Left hindlimb (tissue), 1 donor: Measurements from ENCODE around the gene C19orf73.
"Not testable (repeated sequence)": the region's sequence is repeated elsewhere in the genome, so short reads cannot be mapped to it uniquely, and the experiment has no call there.

Source experiments
- DNase-seq: peaks from one replicate; pipeline ENCODE4 v3.0.0-alpha.2; 2018

The C19orf73 gene

DNA sequence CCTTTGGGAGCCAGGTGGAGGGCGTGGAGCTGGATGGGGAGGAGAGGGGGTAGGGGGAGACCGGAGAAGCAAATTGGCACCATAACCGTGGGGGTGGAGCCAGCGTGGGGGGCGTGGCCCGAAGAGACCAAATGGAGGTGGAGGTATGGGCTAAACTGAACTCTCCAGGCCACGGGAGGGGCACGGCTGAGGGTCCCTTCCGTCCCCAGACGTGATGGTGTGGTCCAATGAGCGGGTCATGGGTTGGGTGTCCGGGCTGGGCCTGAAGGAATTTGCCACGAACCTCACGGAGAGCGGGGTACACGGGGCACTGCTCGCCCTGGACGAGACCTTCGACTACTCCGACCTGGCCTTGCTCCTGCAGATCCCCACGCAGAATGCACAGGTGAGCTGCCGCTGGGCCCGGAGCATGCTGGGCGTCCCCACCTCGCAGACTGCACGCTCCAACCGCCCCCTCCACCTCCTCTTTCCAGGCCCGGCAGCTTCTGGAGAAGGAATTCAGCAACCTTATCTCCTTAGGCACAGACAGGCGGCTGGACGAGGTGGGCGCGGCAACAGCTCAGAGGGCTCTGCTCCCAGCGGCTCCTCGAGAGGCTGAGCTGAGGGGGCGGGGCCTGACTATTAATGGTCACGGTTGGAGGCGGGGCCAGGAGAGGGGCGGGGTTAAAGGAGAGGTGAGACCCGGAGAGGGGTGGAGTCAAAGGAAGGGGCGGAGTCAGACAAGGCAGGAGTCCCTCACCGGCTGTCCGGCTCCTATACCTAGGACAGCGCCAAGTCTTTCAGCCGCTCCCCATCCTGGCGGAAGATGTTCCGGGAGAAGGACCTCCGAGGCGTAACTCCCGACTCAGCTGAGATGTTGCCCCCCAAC lies 30.1 kb upstream of the C19orf73 start:
- peak; percentile 97 for DNase-seq

DNA sequence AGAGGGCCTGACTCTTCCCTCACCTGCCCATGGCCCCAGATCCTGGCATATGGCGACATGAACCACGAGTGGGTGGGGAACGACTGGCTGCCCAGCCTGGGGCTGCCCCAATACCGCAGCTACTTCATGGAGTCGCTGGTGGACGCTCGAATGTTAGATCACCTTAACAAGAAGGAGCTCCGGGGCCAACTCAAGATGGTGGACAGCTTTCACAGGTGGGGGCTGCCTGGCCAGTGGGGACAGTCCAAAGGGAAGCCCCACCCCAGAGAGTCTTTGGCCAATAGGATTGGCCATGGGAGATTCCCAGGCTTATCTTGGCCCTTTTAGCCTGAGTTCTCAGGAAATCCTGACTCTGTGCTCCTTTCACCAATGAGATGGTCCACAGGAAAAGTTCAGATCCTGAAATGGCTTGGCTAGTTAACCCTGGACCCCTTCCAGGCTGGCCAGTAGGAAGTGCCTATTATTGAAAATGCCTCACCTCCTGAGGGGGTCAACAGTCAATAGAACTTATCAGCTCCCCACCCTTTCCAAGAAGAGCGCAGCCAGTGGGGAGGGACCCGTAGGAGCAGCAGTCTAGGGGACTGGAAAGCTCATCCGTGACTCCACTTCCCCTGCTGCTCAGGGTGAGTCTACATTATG lies 29.2 kb upstream of the C19orf73 start:
- no peak for DNase-seq

DNA sequence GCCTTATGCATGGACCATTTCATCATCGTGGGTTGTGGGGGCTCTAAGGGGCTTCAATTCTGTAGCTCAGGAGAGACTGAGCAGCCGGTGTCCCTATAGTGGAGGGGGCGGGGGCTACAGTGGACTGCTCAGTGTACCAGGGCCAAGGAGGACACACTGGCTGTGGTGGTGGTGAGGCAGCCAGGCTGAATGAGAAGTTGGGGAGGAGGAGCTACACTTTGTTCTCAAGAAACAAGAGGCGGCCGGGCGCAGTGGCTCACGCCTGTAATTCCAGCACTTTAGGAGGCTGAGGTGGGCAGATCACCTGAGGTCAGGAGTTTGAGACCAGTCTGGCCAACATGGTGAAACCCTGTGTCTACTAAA lies 27.4 kb upstream of the C19orf73 start:
- not testable (repeated sequence) for DNase-seq

DNA sequence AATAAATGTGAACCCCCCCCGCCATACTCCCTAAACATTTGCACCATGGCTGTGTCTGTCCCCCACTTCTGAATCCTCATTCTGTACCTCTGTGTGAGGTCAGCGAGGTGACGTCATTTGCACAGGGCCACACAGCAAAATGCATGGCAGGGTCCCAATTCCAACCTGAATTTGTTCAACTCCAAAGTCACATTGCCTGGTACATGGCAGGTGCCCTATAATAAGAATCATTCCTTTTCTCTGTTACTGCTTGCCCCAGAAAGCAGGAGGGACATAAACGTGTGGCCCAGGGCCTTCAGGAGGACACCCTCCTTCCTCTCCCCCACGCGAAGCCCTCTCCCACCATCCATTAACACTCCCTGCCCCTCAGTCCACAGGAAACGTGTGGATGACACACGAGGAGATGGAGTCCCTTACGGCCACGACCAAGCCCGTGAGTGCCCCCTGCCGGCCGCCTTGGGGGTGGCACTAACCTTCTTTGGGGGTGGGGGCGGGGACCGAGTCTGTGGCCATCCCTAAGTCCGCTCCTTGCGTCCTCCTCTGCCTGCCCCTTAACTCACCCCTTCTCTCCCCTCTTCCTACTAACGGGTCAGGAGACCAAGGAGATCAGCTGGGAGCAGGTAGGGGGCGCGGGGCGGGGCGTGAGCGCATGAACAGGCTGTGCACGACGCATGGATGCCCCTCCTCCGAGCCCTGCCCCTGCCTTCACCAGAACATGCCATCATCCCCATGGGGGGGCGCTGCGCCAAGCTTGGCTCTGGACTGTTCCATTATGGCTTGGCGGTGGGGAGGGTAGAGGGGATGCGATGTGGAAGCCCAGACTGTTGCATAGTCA lies 26.8 kb upstream of the C19orf73 start:
- peak; percentile 85 for DNase-seq

DNA sequence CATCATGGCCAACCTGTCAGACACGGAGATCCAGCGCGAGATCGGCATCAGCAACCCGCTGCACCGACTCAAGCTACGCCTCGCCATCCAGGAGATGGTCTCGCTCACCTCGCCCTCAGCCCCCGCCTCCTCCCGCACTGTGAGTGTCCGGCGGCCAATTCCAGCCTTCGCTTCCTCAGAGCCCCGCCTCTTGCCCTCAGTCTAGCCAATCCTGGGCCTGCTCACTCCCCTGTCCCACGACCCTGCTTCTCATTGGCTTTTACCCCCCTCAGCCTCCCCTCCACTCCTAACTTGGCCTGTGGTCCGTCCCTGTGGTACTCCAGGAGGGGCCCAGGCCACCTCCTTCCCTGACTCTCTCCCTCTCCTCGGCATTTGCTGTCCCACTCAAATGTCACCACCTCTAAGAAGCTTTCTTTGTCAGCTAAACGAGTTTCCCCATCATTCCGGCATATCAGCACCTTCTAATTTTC lies 24.0 kb upstream of the C19orf73 start:
- DNase-seq: peak; percentile 92

DNA sequence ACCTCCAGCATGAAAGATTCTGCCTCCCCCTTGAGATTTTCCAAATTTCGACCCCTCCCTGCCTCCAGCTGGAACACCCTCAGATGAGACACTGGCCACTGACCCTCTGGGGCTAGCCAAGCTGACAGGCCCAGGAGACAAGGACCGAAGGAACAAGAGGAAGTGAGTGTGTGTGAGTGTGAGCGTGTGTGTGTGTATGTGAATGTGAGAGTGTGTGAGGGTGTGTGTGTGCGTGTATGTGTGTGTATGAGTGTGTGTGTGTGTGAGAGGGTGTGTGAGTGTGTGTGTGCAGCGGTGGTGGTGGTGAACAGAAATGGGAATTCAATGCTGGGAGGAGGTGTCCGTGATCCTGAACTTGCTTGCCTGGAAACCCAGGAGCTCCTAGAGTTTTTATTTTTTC lies 22.4 kb upstream of the C19orf73 start:
- DNase-seq: no peak

DNA sequence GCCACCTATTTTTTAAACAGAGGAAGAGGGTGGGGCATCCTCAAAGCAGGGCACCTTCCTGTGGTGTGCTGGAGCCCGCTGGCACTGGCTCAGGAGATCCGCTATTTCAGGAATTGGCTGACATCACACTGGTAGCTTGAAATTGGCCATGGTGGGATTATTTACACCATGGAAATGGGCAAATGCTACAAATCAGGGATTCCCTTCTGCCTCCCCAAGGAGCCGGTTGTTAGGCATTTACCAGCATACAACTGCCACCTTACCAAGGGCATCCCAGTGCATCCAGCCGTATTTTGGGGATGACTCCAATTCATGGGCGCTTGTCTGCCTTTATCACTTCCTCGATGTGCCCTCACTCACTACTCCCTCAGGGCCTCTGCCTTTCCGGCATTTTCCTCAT lies 22.0 kb upstream of the C19orf73 start:
- no peak for DNase-seq

DNA sequence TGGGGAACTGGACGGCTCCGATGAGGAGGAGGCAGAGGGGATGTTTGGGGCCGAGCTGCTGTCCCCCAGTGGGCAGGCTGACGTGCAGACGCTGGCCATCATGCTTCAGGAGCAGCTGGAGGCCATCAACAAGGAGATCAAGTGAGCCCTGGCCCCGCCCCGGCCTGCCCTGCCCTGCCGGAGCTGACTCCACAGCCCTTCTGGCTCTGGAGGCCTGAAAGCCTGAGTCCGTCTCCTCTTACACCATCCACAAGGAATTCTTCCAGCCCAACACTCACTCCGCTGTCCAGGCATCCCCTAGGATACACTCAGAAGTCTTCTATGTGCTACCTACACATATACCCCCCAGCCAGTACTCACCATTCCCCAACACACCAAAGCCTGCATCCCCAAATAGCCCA lies 17.8 kb upstream of the C19orf73 start:
- peak; percentile 32 for DNase-seq

DNA sequence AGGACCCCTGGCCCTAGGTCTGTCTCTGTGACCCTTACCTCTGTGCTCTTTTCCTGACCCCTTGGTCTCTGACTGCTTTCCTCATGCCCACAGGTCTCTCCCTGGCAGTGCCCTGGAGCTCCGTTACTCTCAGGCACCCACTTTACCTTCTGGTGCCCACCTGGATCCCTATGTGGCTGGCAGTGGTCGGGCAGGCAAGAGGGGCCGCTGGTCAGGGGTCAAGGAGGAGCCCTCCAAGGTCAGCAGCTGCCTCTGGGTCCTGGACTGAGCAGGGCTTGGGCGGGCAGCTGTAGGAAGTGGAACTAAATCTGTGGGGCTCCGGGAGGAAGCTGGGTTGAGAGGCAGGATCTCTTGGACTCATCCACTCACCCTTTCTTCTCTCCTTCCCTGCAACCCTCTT lies 16.7 kb upstream of the C19orf73 start:
- no peak for DNase-seq

DNA sequence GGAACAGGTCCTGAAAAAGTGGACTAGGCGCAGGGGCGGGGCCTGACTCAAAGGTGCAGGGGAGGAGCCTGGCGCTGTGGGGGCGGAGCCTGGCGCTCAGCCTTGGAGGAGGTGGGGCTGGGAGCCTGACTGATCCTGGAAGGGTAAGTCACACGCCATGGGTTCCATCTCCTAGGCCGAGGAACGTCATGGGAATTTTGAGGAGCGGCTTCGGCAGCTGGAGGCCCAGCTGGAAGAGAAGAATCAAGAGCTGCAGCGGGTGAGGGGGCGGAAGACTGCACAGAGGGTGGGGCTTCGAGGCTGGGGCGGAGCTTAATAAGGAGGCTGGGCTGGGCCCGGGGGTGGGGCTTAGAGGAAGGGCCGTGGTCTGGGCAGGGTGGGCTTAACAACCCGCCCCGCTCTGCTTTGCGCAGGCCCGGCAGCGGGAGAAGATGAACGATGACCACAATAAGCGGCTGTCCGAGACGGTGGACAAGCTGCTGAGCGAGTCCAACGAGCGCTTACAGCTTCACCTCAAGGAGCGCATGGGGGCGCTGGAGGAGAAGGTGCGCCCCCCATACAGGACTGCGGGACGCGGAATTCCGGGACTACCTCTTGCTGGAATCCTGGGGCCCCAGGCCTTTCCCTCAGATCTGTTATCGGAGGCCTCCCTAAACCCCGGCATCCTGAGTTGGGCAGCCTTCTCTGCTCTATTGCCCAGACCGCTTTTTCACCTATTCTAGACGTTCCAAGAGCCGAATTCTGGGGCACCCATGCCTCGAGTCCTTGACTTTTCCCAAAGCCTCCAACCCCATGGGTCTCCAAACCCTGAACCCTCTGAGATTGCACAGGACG lies 14.9 kb upstream of the C19orf73 start:
- DNase-seq: peak; percentile 86

DNA sequence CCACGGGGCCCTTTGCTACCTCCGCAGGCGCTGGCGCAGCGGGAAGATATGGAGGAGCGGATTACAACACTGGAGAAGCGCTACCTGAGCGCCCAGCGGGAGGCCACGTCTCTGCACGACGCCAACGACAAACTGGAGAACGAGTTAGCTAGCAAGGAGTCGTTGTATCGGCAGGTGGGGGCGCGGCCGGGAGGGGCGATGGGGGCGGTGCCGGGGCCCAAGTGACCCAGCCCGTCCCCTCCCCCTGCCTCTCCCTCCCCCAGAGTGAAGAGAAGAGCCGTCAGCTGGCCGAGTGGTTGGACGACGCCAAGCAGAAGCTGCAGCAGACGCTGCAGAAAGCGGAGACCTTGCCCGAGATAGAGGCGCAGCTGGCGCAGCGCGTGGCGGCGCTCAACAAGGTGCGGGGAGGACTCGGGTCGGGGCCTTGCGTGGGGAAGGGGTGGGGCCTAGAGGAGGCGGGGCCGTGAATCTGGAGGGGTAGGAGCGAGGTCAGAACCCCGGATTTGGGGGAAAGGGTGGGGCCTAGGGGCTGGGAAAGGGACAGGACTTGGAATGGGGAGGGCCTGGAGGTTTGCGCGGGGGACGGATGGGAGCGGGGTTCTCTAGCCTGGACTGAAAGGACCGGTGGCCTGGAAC lies 14.1 kb upstream of the C19orf73 start:
- peak; percentile 53 for DNase-seq

DNA sequence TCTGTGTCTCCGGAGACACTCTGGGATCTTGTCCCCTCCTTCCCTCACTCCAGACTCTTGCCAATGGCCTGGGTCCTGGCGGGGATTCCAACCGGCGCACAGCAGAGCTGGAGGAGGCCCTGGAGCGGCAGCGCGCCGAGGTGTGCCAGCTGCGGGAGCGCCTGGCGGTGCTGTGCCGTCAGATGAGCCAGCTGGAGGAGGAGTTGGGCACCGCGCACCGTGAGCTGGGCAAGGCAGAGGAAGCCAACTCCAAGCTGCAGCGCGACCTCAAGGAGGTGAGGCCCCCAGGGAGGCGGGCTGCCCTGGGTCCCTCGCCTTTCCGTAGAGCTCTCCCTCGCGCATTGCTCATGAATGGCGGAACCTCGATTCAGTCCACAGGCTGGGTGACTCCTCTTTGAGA lies 11.4 kb upstream of the C19orf73 start:
- no peak for DNase-seq

DNA sequence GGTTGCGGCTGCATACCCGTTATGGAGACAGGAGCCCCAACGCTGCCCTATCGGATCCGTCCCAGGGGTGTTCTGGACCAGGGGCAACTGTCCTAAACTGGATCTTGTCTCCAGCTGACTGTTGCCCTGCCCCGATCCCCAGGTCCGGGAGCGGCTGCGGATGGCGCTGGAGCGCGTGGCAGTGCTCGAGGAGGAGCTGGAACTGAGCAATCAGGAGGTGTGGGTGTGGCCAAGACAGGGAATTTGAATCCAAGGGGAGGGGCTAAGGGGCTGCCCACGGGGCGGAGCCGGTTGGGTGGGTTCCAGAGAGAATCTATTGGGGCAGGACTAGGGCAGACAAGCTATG lies 10.3 kb upstream of the C19orf73 start:
- DNase-seq: peak; percentile 45

DNA sequence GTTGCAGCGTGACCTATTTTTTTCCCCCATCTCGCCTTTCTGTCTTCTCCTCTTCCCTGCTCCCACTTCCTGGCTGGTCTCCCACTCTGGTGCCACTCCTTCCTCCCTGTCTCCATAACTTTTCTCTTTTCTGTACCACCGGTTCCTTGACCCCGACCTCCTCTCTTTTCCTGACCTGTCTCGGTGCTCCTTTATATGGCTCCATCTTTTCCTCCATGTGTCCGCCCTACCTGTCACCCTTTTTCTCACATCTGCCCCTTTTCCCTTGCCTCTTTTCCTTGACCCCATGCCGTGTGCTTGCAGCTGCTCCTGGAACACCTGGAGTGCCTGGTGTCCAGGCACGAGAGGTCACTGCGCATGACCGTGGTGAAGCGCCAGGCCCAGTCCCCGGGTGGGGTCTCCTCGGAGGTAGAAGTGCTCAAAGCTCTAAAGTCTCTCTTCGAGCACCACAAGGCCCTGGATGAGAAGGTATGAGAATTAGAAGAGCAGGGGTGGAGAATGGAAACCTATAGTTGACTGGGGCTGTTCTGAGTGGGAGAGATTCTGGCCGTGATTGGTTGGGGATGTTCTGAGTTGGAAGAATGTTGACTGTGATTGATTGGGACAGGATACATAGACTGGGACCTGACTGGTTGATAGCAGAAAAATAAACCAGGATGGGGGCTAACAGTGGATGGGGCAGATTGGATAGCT lies 9.7 kb upstream of the C19orf73 start:
- peak; percentile 17 for DNase-seq

DNA sequence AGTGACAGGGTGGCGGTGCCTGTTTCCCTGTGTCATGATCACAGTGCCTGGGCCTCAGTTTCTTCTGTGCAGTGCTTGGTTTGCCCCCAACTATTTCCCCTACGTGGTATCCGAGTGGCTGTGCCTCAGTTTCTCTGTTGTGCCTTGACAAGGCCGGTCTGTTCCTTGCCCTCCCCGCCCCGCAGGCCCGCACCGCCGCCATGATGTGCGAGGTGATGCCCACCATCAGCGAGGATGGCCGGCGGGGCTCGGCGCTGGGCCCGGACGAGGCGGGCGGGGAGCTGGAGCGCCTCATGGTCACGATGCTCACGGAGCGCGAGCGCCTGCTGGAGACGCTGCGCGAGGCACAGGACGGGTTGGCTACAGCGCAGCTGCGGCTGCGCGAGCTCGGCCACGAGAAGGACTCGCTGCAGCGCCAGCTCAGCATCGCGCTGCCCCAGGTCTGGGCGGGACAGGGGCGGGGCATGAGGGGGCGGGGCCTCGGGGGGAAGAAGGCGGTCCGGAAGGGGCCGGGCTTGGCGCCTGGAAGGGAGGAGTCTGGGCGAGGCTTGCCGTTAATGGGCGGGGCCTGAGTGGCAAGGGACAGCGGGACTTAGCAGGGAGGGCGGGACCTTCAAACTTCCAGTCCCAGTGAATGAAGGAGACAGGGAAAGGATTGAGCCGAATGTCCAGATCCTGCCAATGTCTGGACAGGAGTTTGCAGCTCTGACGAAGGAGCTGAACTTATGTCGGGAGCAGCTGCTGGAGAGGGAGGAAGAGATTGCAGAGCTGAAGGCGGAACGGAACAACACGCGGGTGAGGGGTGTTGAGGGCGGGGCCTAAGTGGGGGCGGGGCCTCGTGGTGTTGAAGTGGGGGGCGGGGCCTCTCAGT lies 9.0 kb upstream of the C19orf73 start:
- DNase-seq: peak; percentile 98

DNA sequence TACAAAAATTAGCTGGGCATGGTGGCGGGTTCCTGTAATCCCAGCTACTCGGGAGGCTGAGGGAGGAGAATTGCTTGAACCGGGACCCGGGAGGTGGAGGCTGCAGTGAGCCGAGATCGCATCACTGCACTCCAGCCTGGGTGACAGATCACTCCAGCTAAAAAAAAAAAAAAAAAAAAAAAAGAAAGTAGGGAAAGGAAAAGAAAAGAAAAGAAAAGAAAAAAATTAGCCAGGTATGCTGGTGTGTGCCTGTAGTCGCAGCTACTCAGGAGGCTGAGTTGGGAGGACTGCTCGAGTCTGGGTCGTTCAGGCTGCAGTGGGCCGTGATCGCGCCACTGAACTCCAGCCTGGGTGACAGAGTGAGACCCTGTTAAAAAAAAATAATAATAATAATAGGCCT lies 8.3 kb upstream of the C19orf73 start:
- DNase-seq: not testable (repeated sequence)

DNA sequence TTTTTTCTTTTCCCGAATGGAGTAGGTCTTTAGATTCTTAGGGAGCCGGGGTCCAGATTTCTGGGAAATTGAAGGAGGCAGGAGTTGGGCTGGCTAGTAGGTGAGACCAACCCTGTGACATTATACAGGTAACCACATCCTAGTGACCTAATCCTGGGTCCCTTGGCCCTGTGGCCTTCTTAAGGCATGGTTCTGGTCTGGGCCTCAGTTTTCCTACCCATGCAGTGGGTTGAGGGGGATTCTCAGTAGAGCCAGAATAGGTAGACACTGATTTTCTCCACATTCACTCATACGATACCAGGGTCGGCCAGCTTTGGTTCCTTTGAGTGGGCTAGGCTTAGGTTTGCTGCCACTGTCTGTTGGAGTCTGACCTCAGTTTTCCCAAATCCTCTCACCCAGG lies 7.6 kb upstream of the C19orf73 start:
- no peak for DNase-seq

DNA sequence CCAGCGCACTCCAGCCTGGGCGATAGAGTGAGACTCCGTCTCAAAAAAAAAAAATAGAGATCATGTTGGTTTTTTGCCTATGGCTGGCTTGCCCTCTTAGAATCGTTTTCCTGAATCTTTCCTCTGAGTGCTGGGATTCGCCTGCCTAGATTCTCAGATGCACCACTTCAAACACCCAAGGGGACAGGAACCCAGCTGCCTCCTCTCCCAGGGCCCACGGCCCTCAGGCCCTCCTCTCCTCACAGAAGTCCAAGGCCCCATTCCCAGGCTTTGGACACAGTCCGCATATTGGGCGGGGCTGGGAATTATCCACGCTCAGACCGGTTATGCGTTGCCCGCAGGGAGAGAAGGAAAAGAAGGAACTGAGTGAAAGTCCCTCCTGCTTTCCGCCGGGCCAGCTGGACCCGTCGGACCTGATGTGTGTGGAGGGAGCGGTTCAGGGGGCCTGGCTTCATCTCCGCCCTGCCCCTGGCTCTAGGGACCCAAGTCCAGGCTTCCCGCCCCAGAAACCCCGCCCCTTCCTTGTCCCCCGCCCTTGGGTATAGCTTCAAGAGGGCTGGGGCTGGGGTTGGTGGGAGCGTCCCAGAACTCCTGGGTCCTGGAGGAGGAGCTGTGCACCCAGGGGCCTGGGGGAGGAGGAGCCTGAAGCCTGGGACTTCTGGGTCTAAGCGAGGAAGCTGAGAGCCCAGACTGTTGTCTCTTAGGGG lies 6.2 kb upstream of the C19orf73 start:
- DNase-seq: no peak

DNA sequence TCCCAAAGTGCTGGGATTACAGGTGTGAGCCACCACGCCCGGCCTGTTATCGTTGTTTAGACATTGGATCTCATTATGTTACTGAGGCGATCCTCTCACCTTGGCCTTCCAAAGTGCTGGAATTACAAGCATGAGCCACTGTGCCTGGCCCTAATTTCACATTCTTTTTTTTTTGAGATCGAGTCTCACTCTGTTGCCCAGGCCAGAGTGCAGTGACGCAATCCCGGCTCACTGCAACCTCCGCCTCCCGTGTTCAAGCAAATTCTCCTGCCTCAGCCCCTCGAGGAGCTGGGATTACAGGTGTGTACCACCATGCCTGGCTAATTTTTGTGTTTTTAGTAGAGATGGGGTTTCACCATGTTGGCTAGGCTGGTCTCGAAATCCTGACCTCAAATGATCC lies 4.3 kb upstream of the C19orf73 start:
- DNase-seq: not testable (repeated sequence)

DNA sequence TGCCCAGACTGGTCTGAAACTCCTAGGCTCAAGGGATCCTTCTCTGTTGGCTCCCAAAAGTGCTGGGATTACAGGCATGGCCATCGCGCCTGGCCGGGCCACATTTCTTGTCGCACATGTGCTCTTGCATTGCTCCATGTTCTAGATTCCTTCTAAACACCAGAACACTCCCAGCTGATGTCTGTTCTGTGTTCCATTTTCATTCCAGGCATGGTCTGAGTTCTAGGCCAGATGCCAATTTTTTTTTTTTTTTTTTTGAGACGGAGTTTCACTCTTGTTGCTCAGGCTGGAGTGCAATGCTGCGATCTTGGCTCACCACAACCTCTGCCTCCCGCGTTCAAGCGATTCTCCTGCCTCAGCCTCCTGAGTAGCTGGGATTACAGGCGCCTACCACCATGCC lies 2.9 kb upstream of the C19orf73 start:
- not testable (repeated sequence) for DNase-seq
